Measurements from ENCODE around the gene UQCRH.
"Not testable (repeated sequence)": the region's sequence is repeated elsewhere in the genome, so short reads cannot be mapped to it uniquely, and the experiment has no call there.

Gene UQCRH

GRCh38 chr1:46300673-46301405 lies 2.7 kb upstream of the UQCRH start:
- no peak for DNase-seq

DNA sequence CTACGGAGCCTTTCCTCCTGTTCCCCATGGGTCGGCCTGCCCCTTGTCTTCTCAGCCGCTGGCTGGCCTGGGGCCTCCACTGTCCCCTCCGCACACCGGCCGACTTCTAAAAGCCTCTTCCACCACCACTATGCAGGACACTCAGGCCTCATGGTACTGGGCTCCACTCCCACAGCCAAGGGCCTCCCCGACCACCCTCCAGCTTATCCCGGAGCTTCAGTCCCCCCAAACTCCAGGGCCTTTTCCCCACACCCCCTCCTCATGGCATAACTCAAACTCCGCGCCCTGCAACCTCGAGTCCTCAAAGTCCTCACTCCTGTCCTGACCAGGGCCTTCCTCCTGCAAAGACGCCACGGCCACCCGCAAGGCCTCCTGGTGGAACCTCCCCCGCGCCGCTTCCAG lies 2.1 kb upstream of the UQCRH start:
- no peak for DNase-seq

- DNase-seq, result no peak
These were observed 1.5 kb upstream of the UQCRH start for GRCh38 chr1:46301808-46302640.

- DNase-seq, result no peak
These were observed 859 bp upstream of the UQCRH start for GRCh38 chr1:46302641-46303037.

DNA sequence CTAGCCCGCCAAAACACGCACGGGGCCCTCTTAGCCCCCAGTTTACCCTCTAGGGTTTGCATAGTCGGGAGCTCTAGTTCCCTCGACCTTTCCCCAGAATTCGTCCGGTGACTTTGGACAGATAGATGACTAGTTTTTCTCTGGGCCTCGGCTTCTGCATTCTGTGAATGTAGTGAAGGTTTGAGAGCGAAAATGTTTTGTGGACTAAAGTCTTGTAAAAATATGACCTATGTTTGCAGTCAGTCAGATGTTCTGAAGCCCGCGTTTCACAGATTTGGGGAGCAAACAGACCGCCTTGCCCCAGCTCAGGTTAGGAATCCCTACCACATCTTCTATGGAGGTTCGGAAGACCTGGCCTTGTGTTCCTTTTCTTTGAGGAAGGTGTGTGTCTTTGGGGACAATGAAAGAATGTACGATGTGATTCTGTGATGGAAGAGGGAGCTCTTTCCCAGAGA lies 401 bp downstream of the UQCRH start:
- no peak for DNase-seq

DNA sequence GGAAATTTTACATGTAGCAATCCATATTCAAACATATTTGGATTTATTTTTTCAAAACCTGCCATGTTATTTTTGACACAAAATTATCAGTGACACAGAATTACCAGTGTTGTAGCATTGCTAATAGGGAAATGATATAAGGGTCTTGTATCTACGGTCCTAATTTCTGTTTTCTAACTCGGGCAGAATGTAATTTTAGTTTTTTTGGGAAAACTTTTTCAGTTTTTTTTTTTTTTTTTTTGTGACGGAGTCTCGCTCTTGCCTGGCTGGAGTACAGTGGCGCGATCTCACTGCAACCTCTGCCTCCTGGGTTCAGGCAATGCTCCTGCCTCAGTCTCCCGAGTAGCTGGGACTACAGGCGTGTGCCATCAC lies 2.6 kb downstream of the UQCRH start:
- DNase-seq, result no peak

DNA sequence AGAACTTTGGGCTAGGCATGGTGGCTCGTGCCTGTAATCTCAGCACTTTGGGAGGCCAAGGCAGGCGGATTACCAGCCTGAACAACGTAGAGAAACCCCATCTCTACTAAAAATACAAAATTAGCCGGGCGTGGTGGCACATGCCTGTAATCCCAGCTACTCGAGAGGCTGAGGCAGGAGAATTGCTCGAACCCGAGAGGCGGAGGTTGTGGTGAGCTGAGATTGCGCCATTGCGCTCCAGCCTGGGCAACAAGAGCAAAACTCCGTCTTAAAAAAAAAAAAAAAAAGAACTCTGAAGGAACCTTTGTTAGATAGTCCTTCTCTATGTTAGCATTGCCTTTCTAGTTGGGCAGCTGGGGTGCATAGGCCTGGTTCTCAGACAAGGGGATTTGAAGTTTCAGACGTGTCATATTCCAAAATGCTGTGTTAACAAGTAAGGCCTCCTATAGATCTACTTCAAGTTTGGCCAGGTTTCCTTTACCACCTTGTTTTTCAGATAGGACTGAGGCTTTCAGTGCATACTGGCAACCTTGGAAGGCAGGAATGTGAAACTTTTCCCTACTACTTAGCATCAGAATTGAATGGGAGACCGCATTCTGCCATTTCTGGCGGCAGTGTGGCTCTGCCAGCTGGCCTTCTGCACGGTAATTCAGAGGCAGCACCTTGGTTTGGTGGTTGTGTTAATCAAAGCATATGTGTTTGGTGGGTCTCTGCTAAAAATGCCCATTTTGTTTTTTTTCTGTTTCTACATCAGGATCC lies 6.1 kb downstream of the UQCRH start:
- no peak for DNase-seq

- DNase-seq, result no peak
These were observed 6.8 kb downstream of the UQCRH start for GRCh38 chr1:46310321-46310720.

- DNase-seq, result no peak
These were observed 12.3 kb downstream of the UQCRH start for GRCh38 chr1:46315669-46316403.

DNA sequence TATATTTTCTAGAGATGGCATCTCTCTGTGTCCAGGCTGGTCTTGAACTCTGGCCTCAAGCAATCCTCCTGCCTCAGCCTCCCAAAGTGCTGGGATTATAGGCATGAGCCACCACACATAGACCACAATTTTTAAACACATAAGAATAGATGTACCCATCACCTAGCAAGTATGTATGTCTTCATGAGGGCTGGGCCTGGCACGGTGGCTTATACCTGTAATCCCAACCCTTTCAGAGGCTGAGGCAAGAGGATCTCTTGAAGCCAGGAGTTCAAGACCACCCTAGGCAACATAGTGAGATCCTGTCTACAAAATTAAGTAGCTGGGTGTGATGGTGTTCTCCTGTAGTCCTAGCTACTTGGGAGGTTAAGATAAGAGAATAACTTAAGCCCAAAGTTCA lies 13.8 kb downstream of the UQCRH start:
- DNase-seq, result no peak

DNA sequence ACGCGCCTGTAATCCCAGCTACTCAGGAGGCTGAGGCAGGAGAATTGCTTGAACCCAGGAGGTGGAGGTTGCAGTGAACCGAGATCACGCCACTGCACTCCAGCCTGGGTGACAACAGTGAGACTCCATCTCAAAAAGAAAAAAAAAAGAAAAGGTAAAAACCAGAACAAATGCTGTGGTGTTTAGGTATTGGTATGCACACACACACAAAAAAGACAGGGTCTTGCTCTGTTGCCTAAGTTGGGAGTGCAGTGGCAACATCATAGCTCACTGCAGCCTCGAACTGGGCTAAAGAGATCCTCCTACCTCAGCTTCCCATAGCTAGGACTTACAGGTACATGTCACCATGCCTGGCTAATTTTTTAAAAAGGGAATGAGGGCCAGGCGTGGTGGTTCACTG lies 15.8 kb downstream of the UQCRH start:
- not testable (repeated sequence) for DNase-seq

GRCh38 chr1:46319960-46320914 lies 16.7 kb downstream of the UQCRH start:
- DNase-seq, result not testable (repeated sequence)

GRCh38 chr1:46322191-46322590 lies 18.7 kb downstream of the UQCRH start:
- DNase-seq, result not testable (repeated sequence)

- not testable (repeated sequence) for DNase-seq
These were observed 22.0 kb downstream of the UQCRH start for GRCh38 chr1:46325285-46326076.

- DNase-seq, result not testable (repeated sequence)
These were observed 24.7 kb downstream of the UQCRH start for GRCh38 chr1:46328182-46328581.

- DNase-seq, result not testable (repeated sequence)
These were observed 26.3 kb downstream of the UQCRH start for GRCh38 chr1:46329807-46330206.

- DNase-seq, result not testable (repeated sequence)
These were observed 26.9 kb downstream of the UQCRH start for GRCh38 chr1:46330381-46330780.

- not testable (repeated sequence) for DNase-seq
These were observed 28.5 kb downstream of the UQCRH start for GRCh38 chr1:46331786-46332540.

DNA sequence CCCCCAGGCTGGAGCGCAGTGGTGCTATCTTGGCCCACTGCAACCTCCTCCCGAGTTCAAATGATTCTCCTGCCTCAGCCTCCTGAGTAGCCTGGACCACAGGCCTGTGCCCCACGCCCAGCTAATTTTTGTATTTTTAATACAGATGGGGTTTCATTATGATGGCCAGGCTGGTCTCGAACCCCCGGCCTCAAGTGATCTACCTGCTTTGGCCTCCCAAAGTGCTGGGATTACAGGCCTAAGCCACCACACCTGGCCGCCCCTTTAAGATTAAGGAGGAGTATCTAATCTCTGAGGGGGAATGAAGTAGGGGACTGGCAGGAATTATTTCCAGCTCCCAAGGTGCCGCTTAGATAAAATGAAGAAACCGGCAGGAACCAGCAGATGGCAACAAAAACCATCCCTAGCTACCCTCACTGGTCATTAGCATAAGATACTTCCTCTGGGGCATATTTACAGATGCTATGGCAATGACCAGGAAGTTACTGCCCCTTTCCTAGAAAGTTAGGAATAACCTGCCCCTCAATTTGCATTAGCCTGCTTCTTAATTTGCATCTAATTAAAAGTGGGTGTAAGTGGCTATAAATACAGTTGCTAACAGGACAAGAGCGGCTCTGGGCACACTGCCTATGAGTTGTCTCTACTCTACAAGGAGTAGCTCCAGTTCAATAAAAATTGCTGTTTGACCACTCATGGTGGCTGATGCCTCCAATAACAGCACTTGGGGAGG lies 30.0 kb downstream of the UQCRH start:
- no peak for DNase-seq

Data from GOT3 (cell line).